HepG2 (cell line): Measurements from ENCODE around the gene GABBR2. TPM values are rescaled to one million over a fixed set of nuclear protein-coding genes. Genes with fewer than 3 reads are reported as not detected.

Experiments
- ATAC-seq: fragments of 200-7000 bp; cut with Tn5 transposase; 3 replicates; pipeline ENCODE4 v1.9.1; 2020; ENCODE audit warnings: mild to moderate bottlenecking, moderate library complexity
- BruUV-seq: library from RNA; stranded (reverse); fragments of 400-500 nt; replicated peaks from 2 replicates; lab custom pipeline; 2021; lab: Mats Ljungman, UMichigan
- CTCF ChIA-PET: fragments of 300-600 bp; formaldehyde crosslinking; extraction: SDS; loops from one replicate; lab custom pipeline; 2021; ENCODE audit warnings: low total read pairs, inconsistent platforms, low intra/inter-chr PET ratio; lab: Yijun Ruan, JAX
- POLR2A ChIA-PET: fragments of 350-600 bp; sonication (Branson Sonifier 250); formaldehyde crosslinking; loops from one replicate; lab custom pipeline; 2020; ENCODE audit warnings: antibody characterized with exemption, inconsistent platforms; lab: Yijun Ruan, JAX
- DNase-seq: peaks from one replicate; pipeline ENCODE4 v3.0.0-alpha.2; 2015; ENCODE audit warnings: low spot score
- FAIRE-seq: peaks from 3 replicates; lab custom pipeline; 2011; peaks lifted over from hg19 to GRCh38; lab: Jason Lieb, UNC
- H2AFZ ChIP-seq: one replicate; pipeline ENCODE4 v1.6.1; 2011; ENCODE audit warnings: low read length, inconsistent platforms
- H3K27ac ChIP-seq: fragments of 300-600 bp; 3 replicates; pipeline ENCODE4 v1.8.0; 2011; ENCODE audit warnings: mixed run types, mild to moderate bottlenecking, mixed read lengths, low read length, inconsistent platforms; ENCODE audit not compliant: insufficient read depth; ENCODE audit errors: extremely low read length
- H3K27me3 ChIP-seq, 2 experiments: fragments of 200-600 bp in 1 of 2; 2 replicates in 1 of 2; 3 replicates in 1 of 2; pipeline versions ENCODE4 v1.6.0 to v1.8.0; 2011; ENCODE audit warnings: low read length in 2 of 2, mild to moderate bottlenecking in 2 of 2, moderate library complexity in 2 of 2, inconsistent platforms in 1 of 2; ENCODE audit not compliant: insufficient read depth in 2 of 2, control insufficient read depth in 1 of 2
- H3K36me3 ChIP-seq, 2 experiments: fragments of 200-600 bp in 1 of 2; replicated peaks in 1 of 2; 2 replicates in 1 of 2; 3 replicates in 1 of 2; pipeline versions ENCODE4 v1.5.1 to v1.8.0; 2011; ENCODE audit warnings: low read length in 2 of 2, inconsistent platforms in 1 of 2; ENCODE audit not compliant: insufficient read depth in 2 of 2, control insufficient read depth in 1 of 2
- H3K4me1 ChIP-seq: 2 replicates; pipeline ENCODE4 v1.5.1; 2012; ENCODE audit warnings: low read length, inconsistent platforms; ENCODE audit not compliant: insufficient read depth
- H3K4me2 ChIP-seq: 2 replicates; pipeline ENCODE4 v1.6.0; 2011; ENCODE audit warnings: low read depth, low read length, inconsistent platforms
- H3K4me3 ChIP-seq, 3 experiments: fragments of 200-600 bp in 1 of 3; sonication (generic), shearing (Covaris generic) in 1 of 3; replicated peaks in 1 of 3; 2 replicates each; pipeline ENCODE4 v1.5.1; 2011 to 2016; ENCODE audit warnings: low read length in 3 of 3, inconsistent platforms in 2 of 3, low read depth in 2 of 3, mild to moderate bottlenecking in 2 of 3, control low read depth in 1 of 3, mixed read lengths in 1 of 3; ENCODE audit not compliant: insufficient read depth in 1 of 3
- H3K79me2 ChIP-seq: one replicate; pipeline ENCODE4 v1.6.1; 2011; ENCODE audit warnings: low read length, inconsistent platforms; ENCODE audit not compliant: insufficient read depth
- H3K9ac ChIP-seq: 2 replicates; pipeline ENCODE4 v1.6.0; 2011; ENCODE audit warnings: mild to moderate bottlenecking, low read depth, low read length, inconsistent platforms; ENCODE audit not compliant: insufficient read depth
- H3K9me3 ChIP-seq: 2 replicates; pipeline ENCODE4 v1.5.1; 2012; ENCODE audit warnings: mild to moderate bottlenecking, low read length
- H4K20me1 ChIP-seq: 2 replicates; pipeline ENCODE4 v1.6.0; 2011; ENCODE audit warnings: inconsistent platforms, mild to moderate bottlenecking, low read length, moderate library complexity; ENCODE audit not compliant: insufficient read depth
- FOSL2 ChIP-seq: sonication (generic); formaldehyde crosslinking; IDR thresholded peaks from 2 replicates; pipeline ENCODE4 v1.4.0; 2020; ENCODE audit warnings: missing genetic modification reagents
- MAF1 ChIP-seq: sonication (generic); formaldehyde crosslinking; IDR thresholded peaks from 2 replicates; pipeline ENCODE4 v1.5.0; 2020; ENCODE audit warnings: missing genetic modification reagents, borderline replicate concordance
- MTA3 ChIP-seq: sonication (generic); formaldehyde crosslinking; IDR thresholded peaks from 2 replicates; pipeline ENCODE4 v1.4.0; 2020; ENCODE audit warnings: missing genetic modification reagents
- MTF2 ChIP-seq: sonication (generic); formaldehyde crosslinking; IDR thresholded peaks from 2 replicates; pipeline ENCODE4 v1.5.0; 2020; ENCODE audit warnings: missing genetic modification reagents, borderline replicate concordance
- NFYC ChIP-seq: IDR thresholded peaks from 2 replicates; pipeline ENCODE4 v1.6.1; 2016; ENCODE audit warnings: missing genetic modification reagents, missing compliant biosample characterization
- ZNF17 ChIP-seq: sonication (generic); formaldehyde crosslinking; IDR thresholded peaks from 2 replicates; pipeline ENCODE4 v1.5.0; 2020; ENCODE audit warnings: mild to moderate bottlenecking, missing genetic modification reagents
- ZNF207 ChIP-seq: fragments of 450-650 bp; IDR thresholded peaks from 2 replicates; pipeline ENCODE4 v1.6.1; 2016; ENCODE audit warnings: antibody characterized with exemption, borderline replicate concordance
- ZSCAN29 ChIP-seq: sonication (generic); formaldehyde crosslinking; conservative IDR thresholded peaks from 2 replicates; pipeline ENCODE4 v1.4.0; 2020; ENCODE audit warnings: mild to moderate bottlenecking, missing genetic modification reagents
- WGBS: methylation state at CpG from one replicate; pipeline ENCODE4 v1.1.6; 2017; ENCODE audit warnings: low lambda C conversion rate; 5-methylcytosine and 5-hydroxymethylcytosine counted together
- in situ Hi-C: cut with HindIII; loops from 2 replicates; pipeline ENCODE4 v1.10.0; 2017; ENCODE audit warnings: low pct_unique_long_range_greater_than_20kb; ENCODE audit not compliant: extremely low pct_ligation_motif_present
- intact Hi-C: fragments of 100-400 bp; cut with micrococcal nuclease; formaldehyde crosslinking; loops from one replicate; pipeline ENCODE4 v1.10.0; 2022; ENCODE audit not compliant: unreplicated experiment
- polyA plus RNA-seq, 8 experiments: library from polyadenylated mRNA; depleted of rRNA in 3 of 8; stranded (reverse) in 7 of 8; unstranded in 1 of 8; fragments of >200 nt; fragmentation: Illumina TruSeq in 4 of 8; extraction: Trizol in 4 of 8; gene quantifications; 2 replicates each; pipeline versions ENCODE4 v1.2.1 to v1.2.3, GENCODE V29; 2011 to 2016; ENCODE audit warnings: low read depth in 4 of 8, missing spikeins in 1 of 8, mixed read lengths in 1 of 8; ENCODE audit not compliant: insufficient read depth in 1 of 8
- total RNA-seq, 5 experiments: library from RNA; depleted of rRNA; stranded (reverse); fragments of >200 nt; fragmentation: Illumina TruSeq; extraction: Trizol; gene quantifications; 2 replicates each; pipeline ENCODE4 v1.2.3, GENCODE V29; 2016; ENCODE audit warnings: low read depth in 1 of 5
- TF ChIP-seq, protein P1 (sequence below): IDR thresholded peaks from 2 replicates; pipeline ENCODE4 v1.6.1; 2018; ENCODE audit warnings: missing genetic modification reagents
- TF ChIP-seq, protein P2 (sequence below): sonication (generic); formaldehyde crosslinking; IDR thresholded peaks from 2 replicates; pipeline ENCODE4 v1.4.0; 2020; ENCODE audit warnings: missing genetic modification reagents, borderline replicate concordance
- TF ChIP-seq, protein P3 (sequence below): sonication (generic); formaldehyde crosslinking; IDR thresholded peaks from 2 replicates; pipeline ENCODE4 v1.5.0; 2020; ENCODE audit warnings: mild to moderate bottlenecking, missing genetic modification reagents

GABBR2 gene
- total and polyA plus RNA-seq, 2 of the 13 experiments (the other 11 are each of a cell fraction or from before 2014, with no cell fraction given): 0.02 TPM; not detected in 1

DNA sequence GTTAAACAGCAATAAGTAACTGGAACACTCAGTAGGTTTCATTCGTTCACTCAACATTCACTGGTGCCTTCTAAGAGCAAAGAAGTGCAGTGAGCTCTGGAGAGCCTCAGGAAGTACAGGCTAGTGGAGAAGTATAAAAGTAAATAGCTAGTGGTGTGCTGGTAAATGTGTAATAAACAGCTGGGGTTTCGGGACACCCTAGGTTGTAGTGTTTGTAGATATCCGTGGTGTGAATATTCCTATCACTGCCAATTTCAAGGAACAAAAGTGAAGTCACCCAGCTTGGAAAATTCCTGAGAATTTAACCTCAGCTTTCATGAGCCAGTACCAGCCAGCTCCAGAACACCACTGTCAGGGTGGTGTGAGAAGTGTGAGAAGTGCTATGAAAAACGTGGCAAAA is 75.9 kb downstream of the GABBR2 start (continued):
- TF ChIP-seq, protein P1, sequence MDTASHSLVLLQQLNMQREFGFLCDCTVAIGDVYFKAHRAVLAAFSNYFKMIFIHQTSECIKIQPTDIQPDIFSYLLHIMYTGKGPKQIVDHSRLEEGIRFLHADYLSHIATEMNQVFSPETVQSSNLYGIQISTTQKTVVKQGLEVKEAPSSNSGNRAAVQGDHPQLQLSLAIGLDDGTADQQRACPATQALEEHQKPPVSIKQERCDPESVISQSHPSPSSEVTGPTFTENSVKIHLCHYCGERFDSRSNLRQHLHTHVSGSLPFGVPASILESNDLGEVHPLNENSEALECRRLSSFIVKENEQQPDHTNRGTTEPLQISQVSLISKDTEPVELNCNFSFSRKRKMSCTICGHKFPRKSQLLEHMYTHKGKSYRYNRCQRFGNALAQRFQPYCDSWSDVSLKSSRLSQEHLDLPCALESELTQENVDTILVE (CRISPR knock-in tag): no peak
- TF ChIP-seq, all 625 proteins: peak for 0

DNA sequence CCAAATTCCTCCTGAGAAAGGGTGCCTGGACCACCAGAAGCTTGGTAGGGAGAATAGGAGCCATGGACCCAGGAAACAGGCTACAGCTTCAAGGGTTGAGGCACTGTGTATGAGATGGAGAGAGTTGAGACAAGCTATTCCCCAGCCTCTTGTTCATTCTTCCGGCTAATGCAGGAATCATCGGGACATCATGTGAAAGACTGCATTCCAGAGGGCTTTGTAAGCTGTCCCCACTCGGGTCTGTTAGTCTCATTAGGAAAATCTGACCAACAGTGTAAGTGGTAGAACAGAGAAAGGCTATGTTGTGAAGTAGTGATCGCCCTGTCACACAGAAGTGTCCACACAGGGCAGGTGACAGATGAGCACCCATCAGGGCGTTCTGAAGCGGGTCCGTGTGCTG is 81.4 kb downstream of the GABBR2 start:
- DNase-seq: no peak
- Histone ChIP-seq H3K9me3 (no peaks in the 10 kb centered on the region), H3K9ac (no peak overlapping the region), H3K79me2 (no peaks in the 10 kb centered on the region), H3K36me3 (no peaks in the 10 kb centered on the region), H3K4me1 (no peaks in the 10 kb centered on the region), H3K27ac (no peak overlapping the region), H2AFZ (no peak overlapping the region), H3K4me3 (no peak overlapping the region), H3K4me2 (no peak overlapping the region), H4K20me1 (no peaks in the 10 kb centered on the region), H3K27me3 (peaks cover 1 to 8% of the 10 kb centered on the region in 2 experiments; a peak in 2 of 5 replicates)
- ChIA-PET CTCF (no interaction called here), POLR2A (no interaction called here)
- FAIRE-seq: no peak
- in situ Hi-C loops (no loop called here), intact Hi-C loops (no loop called here)
- TF ChIP-seq ZSCAN29 (CRISPR knock-in tag) (no peak), NFYC (no peak), MAF1 (no peak), ZNF207 (no peak), MTF2 (CRISPR knock-in tag) (no peak), FOSL2 (CRISPR knock-in tag) (no peak), MTA3 (no peak), ZNF17 (CRISPR knock-in tag) (no peak)
- TF ChIP-seq, protein P2, sequence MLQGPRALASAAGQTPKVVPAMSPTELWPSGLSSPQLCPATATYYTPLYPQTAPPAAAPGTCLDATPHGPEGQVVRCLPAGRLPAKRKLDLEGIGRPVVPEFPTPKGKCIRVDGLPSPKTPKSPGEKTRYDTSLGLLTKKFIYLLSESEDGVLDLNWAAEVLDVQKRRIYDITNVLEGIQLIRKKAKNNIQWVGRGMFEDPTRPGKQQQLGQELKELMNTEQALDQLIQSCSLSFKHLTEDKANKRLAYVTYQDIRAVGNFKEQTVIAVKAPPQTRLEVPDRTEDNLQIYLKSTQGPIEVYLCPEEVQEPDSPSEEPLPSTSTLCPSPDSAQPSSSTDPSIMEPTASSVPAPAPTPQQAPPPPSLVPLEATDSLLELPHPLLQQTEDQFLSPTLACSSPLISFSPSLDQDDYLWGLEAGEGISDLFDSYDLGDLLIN: no peak
- TF ChIP-seq, protein P3, sequence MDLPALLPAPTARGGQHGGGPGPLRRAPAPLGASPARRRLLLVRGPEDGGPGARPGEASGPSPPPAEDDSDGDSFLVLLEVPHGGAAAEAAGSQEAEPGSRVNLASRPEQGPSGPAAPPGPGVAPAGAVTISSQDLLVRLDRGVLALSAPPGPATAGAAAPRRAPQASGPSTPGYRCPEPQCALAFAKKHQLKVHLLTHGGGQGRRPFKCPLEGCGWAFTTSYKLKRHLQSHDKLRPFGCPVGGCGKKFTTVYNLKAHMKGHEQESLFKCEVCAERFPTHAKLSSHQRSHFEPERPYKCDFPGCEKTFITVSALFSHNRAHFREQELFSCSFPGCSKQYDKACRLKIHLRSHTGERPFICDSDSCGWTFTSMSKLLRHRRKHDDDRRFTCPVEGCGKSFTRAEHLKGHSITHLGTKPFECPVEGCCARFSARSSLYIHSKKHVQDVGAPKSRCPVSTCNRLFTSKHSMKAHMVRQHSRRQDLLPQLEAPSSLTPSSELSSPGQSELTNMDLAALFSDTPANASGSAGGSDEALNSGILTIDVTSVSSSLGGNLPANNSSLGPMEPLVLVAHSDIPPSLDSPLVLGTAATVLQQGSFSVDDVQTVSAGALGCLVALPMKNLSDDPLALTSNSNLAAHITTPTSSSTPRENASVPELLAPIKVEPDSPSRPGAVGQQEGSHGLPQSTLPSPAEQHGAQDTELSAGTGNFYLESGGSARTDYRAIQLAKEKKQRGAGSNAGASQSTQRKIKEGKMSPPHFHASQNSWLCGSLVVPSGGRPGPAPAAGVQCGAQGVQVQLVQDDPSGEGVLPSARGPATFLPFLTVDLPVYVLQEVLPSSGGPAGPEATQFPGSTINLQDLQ (CRISPR knock-in tag): no peak
- BruUV-seq: no TSS peak
- 38% methylated on average over 4 of the region's 7 CpGs for WGBS
- ATAC-seq: no peak
